H4 (cell line): ENCODE data around the gene FAM200B. TPM values are rescaled to one million over a fixed set of nuclear protein-coding genes. Genes with fewer than 3 reads are reported as not detected.
"Not testable (repeated sequence)": the region's sequence is repeated elsewhere in the genome, so short reads cannot be mapped to it uniquely, and the experiment has no call there.

Experiments used
- DNase-seq: peaks from one replicate; pipeline ENCODE4 v3.0.0-alpha.2; 2015; ENCODE audit warnings: low spot score
- total RNA-seq: library from RNA; depleted of rRNA; stranded (reverse); fragments of >200 nt; shearing (Covaris generic); gene quantifications from 2 replicates; pipeline ENCODE4 v1.2.3, GENCODE V29; 2014

Gene FAM200B
- total RNA-seq, 1 experiment from 2014 or later: 88.1 TPM

GRCh38 chr4:15695729-15696128 lies 14.1 kb downstream of the FAM200B start:
- DNase-seq: no peak

DNA sequence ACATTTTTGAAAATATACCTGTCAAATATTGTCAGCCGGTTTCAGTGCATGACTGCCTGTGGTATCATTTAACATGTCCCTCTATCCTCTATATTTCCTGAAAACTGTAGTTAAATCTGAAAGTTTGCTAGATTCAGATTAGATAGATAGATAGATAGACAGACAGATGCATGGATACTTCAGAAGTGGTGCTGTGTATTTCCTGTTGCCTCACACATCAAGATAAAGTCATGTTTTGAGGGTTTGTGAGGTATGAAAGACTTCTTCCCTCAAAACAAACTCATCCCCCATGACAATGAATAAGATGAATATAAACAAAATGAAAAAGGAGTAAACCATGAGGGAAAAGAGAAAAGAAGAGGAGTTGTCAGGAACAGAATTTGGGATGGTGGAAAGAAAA lies 15.2 kb downstream of the FAM200B start:
- DNase-seq: no peak

GRCh38 chr4:15702941-15703403 lies 21.3 kb downstream of the FAM200B start, which contains the start of gene BST1:
TSS of gene BST1 (plus strand) at chr4:15703065. CDS start at chr4:15703145, 80 bp downstream.
- DNase-seq: no peak

- DNase-seq: no peak
These were observed 21.8 kb downstream of the FAM200B start for GRCh38 chr4:15703439-15703838.

DNA sequence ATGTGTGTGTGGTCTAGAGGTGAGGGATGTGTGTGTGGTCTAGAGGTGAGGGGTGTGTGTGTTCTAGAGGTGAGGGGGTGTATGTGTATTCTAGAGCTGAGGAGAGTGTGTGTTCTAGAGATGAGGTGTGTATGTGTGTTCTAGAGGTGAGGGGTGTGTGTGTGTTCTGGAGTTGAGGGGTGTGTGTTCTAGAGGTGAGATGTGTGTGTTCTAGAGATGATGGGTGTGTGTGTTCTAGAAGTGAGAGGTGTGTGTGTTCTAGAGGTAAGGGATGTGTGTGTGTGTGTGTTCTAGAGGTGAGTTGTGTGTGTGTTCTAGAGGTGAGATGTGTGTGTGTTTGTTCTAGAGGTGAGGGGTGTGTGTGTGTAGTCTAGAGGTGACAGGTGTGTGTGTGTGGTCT lies 22.5 kb downstream of the FAM200B start:
- DNase-seq: no peak

GRCh38 chr4:15706646-15707362 lies 25.2 kb downstream of the FAM200B start:
- DNase-seq: no peak

DNA sequence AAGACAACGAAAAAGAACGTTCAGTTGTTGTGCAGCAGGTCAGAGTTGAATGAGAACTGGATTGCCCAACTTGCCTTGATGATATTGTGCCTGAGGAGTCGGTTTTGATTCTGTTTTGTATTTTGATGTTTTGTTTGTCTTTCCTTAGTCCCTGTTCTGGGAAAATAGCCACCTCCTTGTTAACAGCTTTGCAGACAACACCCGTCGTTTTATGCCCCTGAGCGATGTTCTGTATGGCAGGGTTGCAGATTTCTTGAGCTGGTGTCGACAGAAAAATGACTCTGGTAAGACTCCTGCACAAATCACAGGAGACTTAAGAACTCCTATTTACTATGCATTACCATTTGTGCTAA lies 25.7 kb downstream of the FAM200B start:
- no peak for DNase-seq

DNA sequence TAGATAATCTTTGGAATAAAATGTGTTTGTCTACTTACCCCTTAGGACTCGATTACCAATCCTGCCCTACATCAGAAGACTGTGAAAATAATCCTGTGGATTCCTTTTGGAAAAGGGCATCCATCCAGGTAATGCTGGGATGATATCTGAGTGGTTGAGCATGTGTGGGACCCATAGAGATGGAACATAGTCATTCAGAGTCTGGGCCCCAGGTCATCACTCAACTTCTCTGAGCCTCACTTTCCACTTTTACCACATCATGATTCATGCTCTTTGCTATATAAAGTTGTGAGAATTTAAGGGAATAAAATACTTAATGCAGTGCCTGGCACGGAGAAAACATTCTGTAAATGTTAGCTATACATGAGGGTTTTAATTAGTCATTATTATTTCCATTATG lies 30.1 kb downstream of the FAM200B start:
- DNase-seq: no peak

DNA sequence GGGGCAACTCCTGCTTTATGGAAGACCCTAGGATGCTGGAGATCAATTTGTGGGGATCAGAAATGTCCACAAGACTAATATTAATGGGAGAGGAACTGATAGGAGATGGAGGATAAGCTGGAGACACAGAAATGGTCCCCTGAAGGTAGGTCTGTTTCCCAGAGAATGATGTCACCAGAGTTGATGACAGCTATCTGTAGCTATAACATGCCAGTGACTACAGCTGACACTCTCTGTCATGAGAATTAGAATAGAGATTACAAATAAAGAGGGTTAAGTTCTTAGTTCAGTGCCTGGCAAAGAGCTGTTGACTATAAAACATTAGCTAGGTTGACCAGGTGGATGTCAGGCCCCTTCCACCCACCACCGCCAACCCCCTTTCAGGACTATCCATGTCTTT lies 30.6 kb downstream of the FAM200B start:
- no peak for DNase-seq

DNA sequence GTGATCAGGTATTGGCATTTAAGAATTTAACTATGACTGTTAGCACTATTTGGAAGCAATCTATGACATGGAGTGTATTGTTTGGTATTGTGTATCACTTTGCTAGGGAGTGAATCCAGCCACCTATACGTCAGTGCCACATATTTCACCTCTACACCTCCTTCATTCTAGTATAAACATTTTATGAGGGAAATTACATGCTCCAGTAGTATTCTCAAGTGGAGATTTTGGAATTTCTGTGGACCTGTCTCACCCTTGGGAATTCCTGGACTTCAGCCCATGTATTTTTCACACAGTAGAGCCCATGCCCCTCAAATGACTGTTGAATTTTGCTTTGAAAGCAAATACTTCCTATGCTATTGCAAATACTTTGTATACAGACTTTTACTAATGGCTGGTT lies 32.5 kb downstream of the FAM200B start:
- no peak for DNase-seq

DNA sequence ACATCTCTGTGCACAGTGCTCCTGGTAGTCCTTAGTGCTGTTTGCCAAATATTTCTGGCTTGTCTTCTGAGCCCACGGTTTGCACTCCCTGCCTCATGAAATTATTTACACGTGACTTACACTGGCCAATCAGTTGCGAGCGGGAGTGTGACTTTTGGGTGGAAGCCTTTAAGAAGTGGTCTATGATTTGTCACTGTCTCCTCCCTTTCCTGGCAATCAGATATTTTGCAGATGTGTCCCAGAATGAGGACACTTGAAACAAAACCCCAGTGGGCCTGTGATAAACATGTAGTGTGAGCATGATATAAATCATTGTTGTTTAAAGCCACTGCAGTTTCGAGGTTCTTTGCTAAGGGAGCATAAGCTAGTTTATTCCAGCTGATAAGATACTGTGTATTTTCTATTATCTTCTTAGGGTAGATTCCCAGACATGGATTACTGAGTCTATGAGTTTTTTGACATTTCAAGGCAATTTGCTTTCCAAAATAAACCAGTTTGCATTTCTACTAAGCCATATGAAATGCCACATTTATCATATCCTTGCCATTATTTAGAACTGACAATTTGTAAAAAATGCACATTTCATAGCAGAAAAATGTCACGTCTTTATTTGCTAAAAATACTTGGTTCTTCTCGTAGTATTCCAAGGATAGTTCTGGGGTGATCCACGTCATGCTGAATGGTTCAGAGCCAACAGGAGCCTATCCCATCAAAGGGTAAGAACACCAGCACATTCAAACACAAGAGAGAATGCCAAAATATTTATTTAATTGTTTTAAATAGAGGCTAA lies 33.2 kb downstream of the FAM200B start:
- no peak for DNase-seq

GRCh38 chr4:15716115-15716514 lies 34.5 kb downstream of the FAM200B start:
- no peak for DNase-seq

DNA sequence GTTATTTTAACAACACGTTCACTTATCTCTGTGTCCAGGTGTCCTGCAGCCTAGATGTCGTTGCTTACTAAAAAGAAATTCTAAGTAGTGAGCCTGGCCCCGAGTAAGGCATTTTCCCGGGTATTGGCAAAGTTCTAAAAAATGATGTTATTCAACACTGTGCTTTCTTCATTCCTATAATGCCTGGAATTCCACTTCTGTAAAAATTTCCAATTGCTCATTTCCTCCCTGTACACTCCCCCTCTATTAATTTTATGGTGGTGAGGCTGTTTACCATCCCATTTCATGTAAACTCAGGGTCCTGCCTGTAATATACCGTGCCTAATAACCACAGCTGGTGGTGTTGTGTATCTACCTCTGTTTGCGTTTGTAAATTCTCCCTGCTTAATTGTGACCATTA lies 35.5 kb downstream of the FAM200B start:
- DNase-seq: no peak

- no peak for DNase-seq
These were observed 36.2 kb downstream of the FAM200B start for GRCh38 chr4:15717657-15718416.

- no peak for DNase-seq
These were observed 36.8 kb downstream of the FAM200B start for GRCh38 chr4:15718465-15718864.

DNA sequence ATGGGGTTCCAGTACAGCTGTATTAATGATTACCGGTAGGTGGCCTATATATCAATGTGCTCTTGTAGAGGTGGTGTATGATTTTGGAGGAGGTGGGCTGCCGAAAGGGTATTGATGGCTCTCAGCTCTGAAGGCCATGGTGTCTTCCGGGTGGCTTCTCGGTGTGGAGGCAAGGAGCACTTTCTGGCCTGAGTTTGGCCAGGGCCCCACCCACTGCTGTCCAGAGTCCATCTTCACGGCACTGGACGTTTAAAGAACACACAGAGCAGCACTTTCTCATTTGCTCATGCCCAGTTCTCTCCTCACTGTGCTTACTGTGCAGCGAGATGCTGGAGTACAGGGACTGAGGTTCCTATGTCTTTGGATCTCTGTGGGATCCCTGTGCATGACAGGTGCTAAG lies 37.3 kb downstream of the FAM200B start:
- DNase-seq: no peak

GRCh38 chr4:15719506-15719905 lies 37.9 kb downstream of the FAM200B start:
- DNase-seq: no peak

DNA sequence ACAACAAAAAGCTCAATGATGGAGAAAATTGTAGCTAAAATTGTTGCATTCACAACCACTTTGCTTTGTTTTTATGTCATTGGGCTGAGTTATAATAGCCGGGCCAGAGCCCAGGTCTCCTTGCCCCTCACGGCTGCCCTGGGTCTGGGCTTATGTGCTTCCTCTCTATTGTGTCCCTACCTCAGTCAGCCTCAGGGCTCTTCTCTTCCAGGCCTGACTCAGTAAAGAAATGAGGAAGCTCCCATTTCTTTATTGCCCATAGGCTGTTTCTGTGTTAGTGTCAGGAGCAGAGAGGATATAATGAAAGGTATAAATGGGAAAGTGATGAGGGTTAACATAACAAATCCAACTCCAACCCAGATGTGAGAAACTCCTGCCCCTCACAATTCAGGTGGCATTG lies 39.2 kb downstream of the FAM200B start:
- DNase-seq: no peak

DNA sequence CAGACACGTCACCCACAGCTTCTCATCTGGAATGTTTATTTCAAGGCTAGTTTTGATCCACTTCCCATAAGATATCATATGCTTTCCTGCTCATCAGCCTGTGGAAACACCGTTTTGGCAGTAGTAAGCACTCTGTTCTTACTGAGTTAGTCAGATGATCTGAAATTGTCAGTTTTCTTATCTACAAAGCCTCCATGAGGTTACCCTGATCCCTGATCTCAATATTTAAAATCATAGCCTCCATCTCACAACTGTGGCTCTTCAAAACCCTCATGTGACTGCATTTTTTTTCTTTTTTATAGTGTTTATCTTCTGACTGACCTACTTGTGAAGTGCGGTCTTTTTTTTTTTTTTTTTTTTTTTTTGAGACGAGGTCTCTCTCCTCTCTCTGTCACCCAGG lies 44.0 kb downstream of the FAM200B start:
- no peak for DNase-seq

GRCh38 chr4:15729910-15730533 lies 48.4 kb downstream of the FAM200B start:
- peak; percentile 44 for DNase-seq

- DNase-seq: not testable (repeated sequence)
These were observed 51.4 kb downstream of the FAM200B start for GRCh38 chr4:15733061-15733460.

GRCh38 chr4:15735536-15735935 lies 53.9 kb downstream of the FAM200B start:
- DNase-seq: no peak
